Endometrial microvascular endothelial cells (primary cell): Measurements from ENCODE around the gene ZNF362. TPM values are rescaled to one million over a fixed set of nuclear protein-coding genes. Genes with fewer than 3 reads are reported as not detected.
"Not testable (repeated sequence)": the region's sequence is repeated elsewhere in the genome, so short reads cannot be mapped to it uniquely, and the experiment has no call there.

ENCODE experiments used
- in situ Hi-C: cut with HindIII; loops from 2 replicates; pipeline ENCODE4 v1.10.0; 2017; ENCODE audit warnings: low sequenced_read_pairs, low pct_unique_long_range_greater_than_20kb; ENCODE audit errors: inconsistent ontology term
- total RNA-seq: library from RNA; depleted of rRNA; stranded (reverse); fragments of >200 nt; gene quantifications from one replicate; pipeline ENCODE4 v1.2.3, GENCODE V29; 2015; ENCODE audit errors: inconsistent ontology term

The ZNF362 gene
- total RNA-seq, 1 donor from 2014 or later: 6.2 TPM

DNA sequence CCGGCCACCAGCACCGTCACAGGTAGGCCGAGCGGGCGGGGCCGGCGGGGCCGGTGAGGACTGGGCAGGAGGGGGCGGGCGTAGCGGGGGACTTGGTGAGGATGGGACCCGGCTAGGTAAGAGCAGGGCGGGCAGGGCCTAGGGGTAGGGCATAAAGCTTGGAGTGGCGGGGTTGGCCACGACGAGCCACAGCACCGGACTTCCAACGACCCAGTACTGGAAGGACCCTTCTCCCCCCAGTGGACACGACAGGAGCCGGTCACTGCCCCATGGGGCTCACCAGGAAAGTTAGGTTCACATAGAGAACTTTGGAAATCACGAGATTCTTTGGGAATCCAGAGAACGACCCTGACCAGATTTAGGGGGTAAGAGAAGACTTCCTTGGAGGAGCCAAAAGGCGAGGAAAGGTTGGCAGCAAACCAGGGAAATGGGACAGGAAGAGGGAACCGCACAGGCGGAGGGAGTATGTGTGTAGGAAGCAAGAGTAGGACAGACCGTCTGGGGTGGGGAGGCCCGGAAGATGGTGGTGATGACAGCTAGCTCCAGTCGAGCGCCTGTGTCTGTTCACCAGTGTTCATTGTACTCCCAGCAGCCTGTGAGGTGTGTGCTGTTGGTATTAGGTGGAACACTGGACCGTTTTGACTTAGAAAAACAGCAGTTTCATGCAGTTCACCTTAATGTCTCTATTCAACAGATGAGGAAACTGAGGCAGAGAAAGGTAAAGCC is 20.4 kb downstream of the ZNF362 start:
- in situ Hi-C loops: no loop called here

DNA sequence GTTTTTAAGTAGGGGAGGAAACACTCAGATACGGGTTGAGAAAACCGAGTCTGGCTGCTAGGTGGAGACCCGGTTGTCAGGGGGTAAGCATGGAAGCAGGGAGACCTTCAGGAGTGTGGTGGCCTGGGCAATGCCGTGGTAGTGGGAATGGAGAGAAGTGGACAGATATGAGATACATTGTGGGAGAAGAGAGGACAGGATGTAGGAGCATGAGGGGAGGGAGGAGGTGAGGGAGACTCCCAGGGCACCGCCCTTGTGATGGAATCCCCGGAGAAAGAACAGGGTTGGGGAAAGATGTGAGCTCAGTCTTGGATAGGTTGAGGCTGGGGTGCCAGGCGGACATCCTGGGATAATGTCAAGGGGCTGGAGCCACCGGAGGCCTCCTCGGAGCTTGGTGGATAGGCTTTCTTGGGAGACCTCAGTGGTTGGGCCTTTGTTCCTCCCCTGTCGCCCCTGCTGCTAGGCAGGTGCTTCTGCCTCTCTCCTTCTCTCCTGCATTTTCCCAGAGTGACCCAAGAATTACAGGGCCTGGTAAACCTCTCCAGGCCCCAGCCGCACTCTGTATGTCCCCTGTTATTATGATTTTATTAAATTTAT is 21.3 kb downstream of the ZNF362 start:
- in situ Hi-C loops: no loop called here

DNA sequence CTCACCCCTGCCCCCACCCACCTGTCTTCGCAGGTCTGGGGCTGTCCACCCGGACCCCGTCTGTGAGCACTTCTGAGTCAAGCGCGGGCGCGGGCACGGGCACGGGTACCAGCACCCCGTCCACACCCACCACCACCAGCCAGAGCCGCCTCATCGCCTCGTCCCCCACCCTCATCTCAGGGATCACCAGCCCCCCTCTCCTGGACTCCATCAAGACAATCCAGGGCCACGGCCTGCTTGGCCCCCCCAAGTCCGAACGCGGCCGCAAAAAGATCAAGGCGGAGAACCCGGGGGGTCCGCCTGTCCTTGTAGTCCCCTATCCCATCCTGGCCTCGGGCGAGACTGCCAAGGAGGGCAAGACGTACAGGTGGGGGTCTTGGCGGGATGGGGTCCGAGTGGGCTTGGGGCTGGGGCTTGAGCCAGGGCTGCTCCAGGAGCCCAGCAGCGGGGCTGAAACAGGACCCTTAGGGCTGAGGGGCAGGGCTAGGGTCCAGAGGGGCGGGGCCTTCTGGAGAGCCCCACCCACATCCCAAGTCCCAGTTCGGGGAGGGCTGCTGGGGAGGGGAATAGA is 23.9 kb downstream of the ZNF362 start:
- in situ Hi-C loops: no loop called here

DNA sequence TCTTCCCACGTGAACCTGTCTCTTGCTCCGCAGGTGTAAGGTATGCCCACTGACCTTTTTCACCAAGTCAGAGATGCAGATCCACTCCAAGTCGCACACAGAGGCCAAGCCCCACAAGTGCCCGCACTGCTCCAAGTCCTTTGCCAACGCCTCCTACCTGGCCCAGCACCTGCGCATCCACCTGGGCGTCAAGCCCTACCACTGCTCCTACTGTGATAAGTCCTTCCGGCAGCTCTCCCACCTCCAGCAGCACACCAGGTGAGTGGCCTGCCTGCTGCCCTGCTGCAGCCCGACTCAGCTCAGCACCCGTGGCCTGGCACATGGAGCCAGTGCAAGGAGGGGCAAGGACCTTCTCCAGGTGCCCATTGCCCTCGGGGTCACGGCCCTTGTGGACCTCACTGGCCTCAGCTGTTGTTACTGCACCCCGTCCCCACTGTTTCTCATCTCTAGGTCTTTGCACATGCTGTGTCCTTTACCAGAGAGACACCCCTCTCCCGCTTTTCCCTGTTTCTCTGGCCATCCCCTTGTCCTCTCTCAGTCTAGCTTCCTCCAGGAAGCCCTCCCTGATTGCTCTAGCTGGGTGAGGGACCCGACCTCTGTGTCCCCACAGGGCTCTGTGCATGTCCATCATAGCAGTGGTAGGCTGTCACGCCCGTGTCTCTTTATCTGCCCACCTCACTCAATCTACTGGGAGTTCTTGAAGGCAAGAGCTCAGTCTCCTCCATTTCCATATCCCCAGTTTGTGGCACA is 25.4 kb downstream of the ZNF362 start:
- in situ Hi-C loops: no loop called here

DNA sequence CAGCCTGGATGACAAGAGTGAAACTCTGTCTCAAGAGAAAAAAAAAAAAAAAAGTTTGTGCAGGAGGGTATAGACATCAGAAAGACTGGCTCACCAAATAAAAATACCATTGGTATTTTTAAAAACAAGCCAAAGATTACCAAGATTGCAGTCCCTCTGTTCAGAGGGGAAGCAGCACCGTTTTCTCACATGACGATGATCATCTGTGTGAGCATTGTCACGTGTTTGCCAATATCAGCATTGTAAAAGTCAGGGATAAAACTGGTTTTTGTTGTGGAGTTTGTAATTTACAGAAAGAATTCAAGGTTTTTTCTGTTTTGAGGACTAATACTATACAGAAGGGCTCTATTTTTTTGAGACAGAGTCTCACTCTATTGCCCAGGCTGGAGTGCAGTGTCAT is 26.5 kb downstream of the ZNF362 start:
- in situ Hi-C loops: no loop called here

DNA sequence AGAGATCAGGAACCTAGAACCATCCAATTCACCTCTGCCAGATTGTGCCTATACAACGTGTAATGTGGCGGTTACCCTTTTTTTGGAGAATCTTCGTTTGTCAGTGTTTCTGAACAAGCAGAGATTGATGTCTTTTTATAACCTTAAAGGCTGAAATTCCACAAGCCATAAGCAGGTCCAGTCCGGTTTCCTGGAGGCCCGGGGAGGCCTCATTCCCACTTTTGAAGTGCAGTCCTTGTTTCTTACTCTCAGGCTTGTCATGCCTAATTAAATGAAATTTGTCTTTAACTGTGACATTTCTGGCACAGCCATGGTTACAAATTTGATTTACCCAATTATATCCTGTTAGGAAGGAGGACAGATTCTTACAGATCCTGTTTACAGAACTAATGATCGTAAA is 27.8 kb downstream of the ZNF362 start:
- in situ Hi-C loops: no loop called here

DNA sequence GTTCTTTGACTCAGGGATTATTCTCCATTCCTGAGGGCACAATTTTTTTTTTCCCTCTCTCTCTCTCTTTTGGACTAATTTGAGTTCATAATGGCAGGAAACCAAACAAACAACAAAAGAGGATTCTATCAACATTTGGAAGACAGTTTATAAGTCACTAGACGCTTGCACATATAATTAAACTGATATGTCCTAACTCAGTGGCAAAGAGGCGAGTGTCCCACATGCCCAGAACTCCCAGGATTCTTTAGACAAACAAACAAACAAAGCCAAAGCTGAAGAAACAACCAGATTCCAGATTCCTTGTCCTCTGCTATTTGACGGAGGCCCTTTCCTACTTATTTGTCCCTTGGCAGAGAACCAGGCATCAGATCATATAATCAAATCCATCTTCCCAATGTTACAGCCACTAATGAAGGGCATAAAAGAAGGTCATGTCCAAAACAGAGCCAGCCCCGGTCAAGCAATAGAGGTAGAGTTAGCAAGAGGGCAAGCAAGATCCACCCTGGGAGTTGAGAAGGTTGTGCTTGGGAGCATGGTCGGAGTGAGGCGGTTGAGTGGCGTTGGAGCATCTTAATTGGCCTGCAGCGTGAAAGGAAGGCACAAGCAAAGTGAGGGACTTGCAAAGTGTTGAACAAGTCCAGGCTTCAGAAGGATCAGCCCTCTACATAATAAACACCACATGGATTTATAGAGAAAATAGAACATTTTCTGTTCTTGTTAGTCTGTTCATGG is 30.3 kb downstream of the ZNF362 start:
- in situ Hi-C loops: no loop called here

DNA sequence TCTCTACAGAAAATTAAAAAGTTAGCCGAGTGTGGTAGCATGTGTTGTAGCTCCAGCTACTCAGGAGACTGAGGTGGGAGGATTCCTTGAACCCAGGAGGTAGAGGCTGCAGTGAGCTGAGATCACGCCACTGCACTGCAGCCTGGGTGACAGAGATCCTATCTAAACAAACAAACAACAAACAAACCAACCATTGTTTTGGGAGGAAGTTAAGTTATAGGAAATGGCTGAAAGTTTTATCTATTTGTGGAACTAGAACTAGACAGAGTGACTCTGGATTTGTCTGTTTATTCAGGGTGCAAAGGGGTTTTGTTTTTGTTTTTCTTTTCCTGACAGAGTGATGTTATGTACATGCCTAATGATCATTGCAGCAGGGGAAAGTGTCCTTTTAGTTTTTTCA is 31.0 kb downstream of the ZNF362 start:
- in situ Hi-C loops: no loop called here

DNA sequence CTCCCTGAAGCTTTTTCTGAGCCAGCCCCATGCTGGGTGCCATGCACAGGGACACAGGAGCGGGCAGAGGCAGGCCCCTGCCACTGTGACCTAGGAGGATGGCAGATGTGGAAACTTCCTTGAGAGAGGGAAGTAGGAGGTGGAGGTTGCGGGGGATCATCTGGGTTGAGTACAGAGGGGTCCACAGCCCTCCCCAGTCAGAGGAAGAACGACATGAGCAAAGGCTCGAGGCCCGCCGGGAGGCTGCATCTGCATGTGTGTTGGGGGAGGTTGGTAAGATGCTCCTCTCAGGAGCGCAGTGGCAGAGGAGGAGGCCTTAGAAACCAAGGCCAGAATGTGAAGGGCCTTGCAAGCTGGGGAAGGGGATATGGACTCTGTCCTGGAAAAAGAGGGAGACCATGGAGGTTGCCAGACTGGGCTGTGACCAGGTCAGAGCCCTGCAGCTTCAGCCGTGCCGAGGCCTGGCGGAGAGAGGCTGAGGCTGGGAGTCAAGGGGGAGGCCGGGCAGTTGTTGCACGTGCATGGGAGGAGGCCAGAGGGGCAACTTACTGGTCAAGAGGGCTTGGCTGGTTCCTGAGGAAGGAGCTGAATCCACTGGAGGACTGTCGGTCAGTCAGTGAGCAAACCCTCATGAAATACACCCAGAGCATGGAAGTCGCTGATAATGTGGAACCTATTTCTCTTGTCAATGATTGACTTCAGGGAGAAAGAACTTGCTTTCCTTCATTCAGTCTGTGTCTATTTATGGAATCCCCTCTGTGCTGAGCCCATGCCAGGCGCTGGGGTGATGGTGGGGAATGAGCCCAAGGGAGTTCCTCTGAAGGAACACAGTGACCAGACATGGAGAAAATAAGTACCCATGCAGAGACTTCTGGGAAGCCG is 32.9 kb downstream of the ZNF362 start:
- in situ Hi-C loops: no loop called here

DNA sequence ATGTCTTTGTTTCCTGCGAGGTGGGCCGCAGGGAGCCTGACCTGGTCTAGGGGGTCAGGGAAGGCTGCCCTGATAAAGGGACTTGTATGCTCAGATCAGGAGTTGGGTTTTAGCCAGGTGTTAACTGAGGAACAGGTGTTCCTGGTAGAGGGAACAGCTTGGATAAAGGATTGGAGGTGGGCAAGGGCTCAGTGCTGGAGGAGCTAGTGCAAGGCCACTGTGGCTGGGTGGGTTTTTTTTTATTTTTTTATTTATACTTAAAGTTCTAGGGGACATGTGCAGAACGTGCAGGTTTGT is 33.5 kb downstream of the ZNF362 start:
- in situ Hi-C loops: no loop called here

DNA sequence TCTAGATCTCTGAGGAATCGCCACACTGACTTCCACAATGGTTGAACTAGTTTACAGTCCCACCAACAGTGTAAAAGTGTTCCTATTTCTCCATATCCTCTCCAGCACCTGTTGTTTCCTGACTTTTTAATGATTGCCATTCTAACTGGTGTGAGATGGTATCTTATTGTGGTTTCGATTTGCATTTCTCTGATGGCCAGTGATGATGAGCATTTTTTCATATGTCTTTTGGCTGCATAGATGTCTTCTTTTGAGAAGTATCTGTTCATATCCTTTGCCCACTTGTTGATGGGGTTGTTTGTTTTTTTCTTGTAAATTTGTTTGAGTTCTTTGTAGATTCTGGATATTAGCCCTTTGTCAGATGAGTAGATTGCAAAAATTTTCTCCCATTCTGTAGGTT is 34.3 kb downstream of the ZNF362 start:
- in situ Hi-C loops: not testable (repeated sequence)

DNA sequence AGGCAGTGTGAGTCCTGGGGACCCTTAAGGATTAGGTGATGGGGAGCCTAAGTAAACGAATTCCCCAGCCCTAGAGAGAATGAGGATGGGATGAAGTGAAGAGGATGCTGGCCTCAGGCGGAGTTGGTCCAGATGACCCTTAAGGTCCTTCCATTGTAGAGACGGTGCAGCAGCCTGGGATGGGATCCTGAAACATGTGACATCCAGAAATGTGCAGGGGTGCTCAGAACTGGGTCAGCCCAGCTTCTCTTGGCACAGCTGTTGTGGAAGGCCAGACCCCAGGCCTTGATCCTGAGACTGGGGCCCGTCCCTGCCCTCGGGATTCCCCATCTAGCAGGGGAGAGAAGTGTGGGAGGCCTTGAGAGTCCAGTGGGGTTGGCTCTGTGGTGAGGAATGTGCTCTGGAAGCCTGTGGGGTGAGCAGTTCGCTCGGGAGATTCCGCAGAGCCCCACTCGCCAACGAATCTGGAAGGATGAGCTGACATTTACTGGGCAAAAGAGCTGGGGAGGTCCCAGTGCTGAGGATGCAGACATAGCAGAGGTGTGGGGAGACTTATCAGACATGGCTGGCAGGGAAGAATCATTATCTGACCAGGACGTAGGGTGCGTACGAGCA is 36.5 kb downstream of the ZNF362 start:
- in situ Hi-C loops: no loop called here

DNA sequence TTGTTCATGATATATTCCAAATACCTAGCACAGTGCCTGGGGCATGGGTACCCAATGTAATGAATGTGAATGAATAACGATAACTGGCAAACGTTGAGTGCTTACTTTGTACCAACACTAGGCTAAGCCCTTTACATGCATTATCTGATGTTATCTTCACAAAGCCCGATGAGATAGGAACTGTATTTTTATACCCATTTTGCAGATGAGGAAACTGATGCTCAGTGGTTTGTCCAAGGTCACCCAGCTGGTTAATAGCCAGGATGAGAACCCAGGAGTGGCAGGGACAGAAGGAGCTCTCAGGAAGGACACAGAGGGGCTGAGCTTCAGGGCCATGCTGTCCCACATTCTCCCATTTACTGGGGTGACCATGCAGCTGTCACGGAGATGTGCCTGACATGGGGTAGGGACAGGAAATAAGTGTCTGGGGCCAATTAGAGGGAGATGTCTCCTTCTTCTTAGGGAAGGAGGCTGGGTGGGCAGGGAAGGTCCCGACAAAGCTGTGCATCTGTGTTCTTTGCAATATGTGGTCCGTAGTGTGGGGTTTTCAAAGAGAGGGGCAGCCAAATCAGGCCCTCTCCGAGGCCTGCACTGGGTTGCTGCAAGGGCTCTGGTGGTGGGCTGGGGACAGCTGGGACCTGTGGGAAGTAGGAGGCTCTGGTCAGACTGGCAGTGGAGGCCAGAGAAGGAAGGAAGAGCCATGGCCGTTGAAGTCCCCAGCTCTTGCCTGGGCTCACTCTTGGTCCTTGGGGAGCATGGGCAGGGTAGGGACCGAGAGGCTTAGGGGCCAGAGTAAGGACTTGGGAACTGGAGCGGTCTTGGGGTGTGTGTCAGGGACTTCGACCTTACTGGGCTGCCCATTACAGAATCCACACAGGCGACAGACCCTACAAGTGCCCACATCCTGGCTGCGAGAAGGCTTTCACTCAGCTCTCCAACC is 38.0 kb downstream of the ZNF362 start:
- in situ Hi-C loops: no loop called here

DNA sequence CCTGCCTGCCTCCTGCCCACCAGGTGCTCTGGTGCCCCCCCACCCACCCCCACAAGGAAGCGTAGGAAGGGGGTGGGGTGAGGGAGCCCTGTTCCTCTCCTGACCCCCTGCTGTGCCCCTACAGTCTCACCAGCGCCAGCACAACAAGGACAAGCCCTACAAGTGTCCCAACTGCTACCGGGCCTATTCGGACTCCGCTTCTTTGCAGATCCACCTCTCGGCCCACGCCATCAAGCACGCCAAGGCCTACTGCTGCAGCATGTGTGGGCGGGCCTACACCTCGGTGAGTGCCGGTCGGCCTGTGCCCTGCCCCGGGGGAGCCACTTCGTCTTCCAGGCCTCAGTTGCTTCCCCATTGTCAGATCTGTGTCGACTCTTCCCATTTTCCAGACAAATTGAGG is 38.7 kb downstream of the ZNF362 start:
- in situ Hi-C loops: no loop called here

DNA sequence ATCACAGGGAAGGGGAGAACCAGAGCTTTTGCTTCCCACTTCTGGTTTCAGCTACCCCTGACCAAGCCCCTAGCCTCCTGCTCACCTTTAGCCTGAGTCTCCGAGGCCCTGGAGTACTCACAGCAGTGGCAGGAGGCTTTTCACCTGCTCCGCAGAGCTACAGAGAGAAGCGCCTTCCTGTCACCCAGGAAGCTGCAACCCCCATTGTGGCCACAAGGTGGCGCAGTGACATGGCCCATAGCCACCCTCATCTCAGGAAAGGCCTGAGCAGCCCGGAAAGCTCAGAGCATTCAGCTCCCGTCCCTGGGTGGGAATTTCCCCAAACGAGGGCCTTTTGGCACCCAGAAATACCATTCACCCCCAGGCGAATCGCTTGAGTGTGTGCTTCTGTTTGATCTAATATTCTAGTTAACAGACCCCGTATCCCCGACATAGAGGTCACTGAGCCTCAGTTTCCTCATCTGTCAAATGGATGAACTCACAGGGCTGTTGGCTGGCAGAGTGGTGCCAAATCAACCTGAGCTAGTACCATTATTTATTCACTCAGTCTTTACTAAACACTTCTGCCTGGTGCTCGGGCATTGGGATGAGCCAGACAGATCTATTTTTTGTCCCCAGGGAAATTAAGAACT is 39.3 kb downstream of the ZNF362 start:
- in situ Hi-C loops: no loop called here

DNA sequence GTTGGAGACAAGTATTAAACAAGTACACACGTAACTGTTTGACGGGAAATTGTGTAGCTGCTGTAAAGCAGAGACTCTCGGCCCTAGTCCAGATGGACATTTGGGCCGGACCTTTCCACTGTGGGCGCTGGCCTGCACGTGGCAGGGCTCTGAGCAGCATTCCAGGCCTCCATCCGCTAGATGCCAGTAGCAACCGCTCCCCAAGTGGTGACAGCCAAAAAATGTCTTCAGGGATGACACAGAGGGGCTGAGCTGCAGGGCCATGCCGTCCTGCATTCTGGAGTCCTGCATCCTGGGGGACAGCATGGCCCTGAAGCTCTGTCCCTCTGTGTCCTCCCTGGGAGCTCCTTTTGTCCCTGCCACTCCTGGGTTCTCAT is 39.8 kb downstream of the ZNF362 start:
- in situ Hi-C loops: no loop called here

DNA sequence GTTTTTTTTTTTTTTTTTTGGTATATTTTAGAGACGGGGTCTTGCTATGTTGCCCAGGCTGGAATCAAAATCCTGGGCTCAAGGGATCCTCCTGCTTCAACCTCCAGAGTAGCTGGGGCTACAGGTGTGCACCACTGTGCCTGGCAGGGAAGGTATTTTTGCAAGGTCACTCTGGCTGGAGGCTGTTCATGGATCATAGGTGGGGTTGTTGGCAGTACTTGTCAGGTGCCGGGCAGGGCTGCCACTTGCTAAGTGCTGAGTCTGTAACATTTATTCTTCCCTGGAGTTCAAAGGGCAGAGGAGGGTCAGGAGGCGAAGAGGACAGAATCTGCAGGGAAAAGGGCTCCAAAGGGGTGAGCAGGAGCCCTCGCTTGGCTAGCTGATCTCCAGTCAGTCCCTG is 40.5 kb downstream of the ZNF362 start:
- in situ Hi-C loops: no loop called here
